PC-3 (cell line): ENCODE results near the gene LIN9. TPM values are rescaled to one million over a fixed set of nuclear protein-coding genes. Genes with fewer than 3 reads are reported as not detected.

Experiments
- ATAC-seq: fragments of 200-7000 bp; cut with Tn5 transposase; 2 replicates; pipeline ENCODE4 v1.9.1; 2020; ENCODE audit warnings: mild to moderate bottlenecking, moderate library complexity
- Bru-seq: library from RNA; stranded (reverse); fragments of 400-500 nt; gene quantifications from one replicate; lab custom pipeline; 2021; lab: Mats Ljungman, UMichigan
- BruChase-seq, 2 experiments: library from RNA; stranded (reverse); fragments of 400-500 nt; gene quantifications; one replicate each; lab custom pipeline; 2021; lab: Mats Ljungman, UMichigan
- BruUV-seq: library from RNA; stranded (reverse); fragments of 400-500 nt; replicated peaks from 2 replicates; lab custom pipeline; 2021; lab: Mats Ljungman, UMichigan
- CTCF ChIA-PET: fragments of 300-600 bp; sonication (Branson Sonifier 250); formaldehyde crosslinking; loops from one replicate; lab custom pipeline; 2022; ENCODE audit warnings: antibody characterized with exemption; lab: Charles Lee
- POLR2A ChIA-PET: fragments of 300-600 bp; sonication (Branson Sonifier 250); formaldehyde crosslinking; loops from one replicate; lab custom pipeline; 2022; ENCODE audit warnings: antibody characterized with exemption; ENCODE audit not compliant: unreplicated experiment; lab: Charles Lee
- DNase-seq: peaks from one replicate; pipeline ENCODE4 v3.0.0-alpha.2; 2015
- H2AFZ ChIP-seq: fragments of 300-600 bp; sonication (generic); 2 replicates; pipeline ENCODE4 v1.6.0; 2016; ENCODE audit warnings: antibody characterized with exemption, low read length
- H3F3A ChIP-seq: fragments of 300-600 bp; sonication (generic); one replicate; pipeline ENCODE4 v1.6.0; 2017; ENCODE audit warnings: antibody characterized with exemption, low read length, control low read depth, mild to moderate bottlenecking; ENCODE audit not compliant: unreplicated experiment
- H3K27ac ChIP-seq: fragments of 300-600 bp; sonication (generic); 2 replicates; pipeline ENCODE4 v1.5.1; 2016; ENCODE audit warnings: mild to moderate bottlenecking, low read length
- H3K27me3 ChIP-seq: fragments of 300-600 bp; sonication (generic); 2 replicates; pipeline ENCODE4 v1.6.1; 2016; ENCODE audit warnings: low read length, mixed read lengths
- H3K36me3 ChIP-seq: fragments of 300-600 bp; sonication (generic); 2 replicates; pipeline ENCODE4 v1.6.1; 2016; ENCODE audit warnings: low read depth, mixed run types, low read length, mixed read lengths
- H3K4me1 ChIP-seq: fragments of 300-600 bp; sonication (generic); 2 replicates; pipeline ENCODE4 v1.5.1; 2016; ENCODE audit warnings: low read length; ENCODE audit not compliant: insufficient read depth
- H3K4me2 ChIP-seq: fragments of 300-600 bp; sonication (generic); 2 replicates; pipeline ENCODE4 v1.6.0; 2016; ENCODE audit warnings: low read length
- H3K4me3 ChIP-seq: fragments of 300-600 bp; sonication (generic); 2 replicates; pipeline ENCODE4 v1.5.1; 2016; ENCODE audit warnings: mild to moderate bottlenecking, low read length, mixed read lengths
- H3K79me2 ChIP-seq: fragments of 300-600 bp; sonication (generic); 2 replicates; pipeline ENCODE4 v1.6.1; 2017; ENCODE audit warnings: low read length, mixed read lengths
- H3K9ac ChIP-seq: fragments of 300-600 bp; sonication (generic); 2 replicates; pipeline ENCODE4 v1.6.0; 2016; ENCODE audit warnings: mild to moderate bottlenecking, low read length
- H3K9me2 ChIP-seq: fragments of 300-600 bp; sonication (generic); replicated peaks from 2 replicates; pipeline ENCODE4 v1.6.1; 2016; ENCODE audit warnings: mixed run types, low read length, mixed read lengths
- H3K9me3 ChIP-seq: fragments of 300-600 bp; sonication (generic); 2 replicates; pipeline ENCODE4 v1.6.1; 2016; ENCODE audit warnings: low read length, mixed read lengths
- H4K20me1 ChIP-seq: fragments of 300-600 bp; sonication (generic); 2 replicates; pipeline ENCODE4 v1.6.1; 2016; ENCODE audit warnings: low read length, mixed read lengths
- EZH2 ChIP-seq: fragments of 300-600 bp; sonication (generic); IDR thresholded peaks from one replicate; pipeline ENCODE4 v1.6.1; 2017; ENCODE audit warnings: antibody characterized with exemption, mild to moderate bottlenecking, low read length; ENCODE audit not compliant: unreplicated experiment
- EZH2phosphoT487 ChIP-seq: fragments of 300-600 bp; sonication (generic); IDR thresholded peaks from 2 replicates; pipeline ENCODE4 v1.6.1; 2018; ENCODE audit warnings: mild to moderate bottlenecking, antibody characterized with exemption, low read length, borderline replicate concordance
- intact Hi-C: fragments of 100-400 bp; cut with micrococcal nuclease; formaldehyde crosslinking; loops from 2 replicates; pipeline ENCODE4 v1.9.0; 2023
- long read RNA-seq: library from polyadenylated mRNA; unstranded; transcript quantifications from one replicate; pipeline ENCODE4 v2.0.0, GENCODE V29; 2021; ENCODE audit not compliant: unreplicated experiment
- total RNA-seq: library from RNA; depleted of rRNA; stranded (reverse); fragments of >200 nt; gene quantifications from 2 replicates; pipeline ENCODE4 v1.2.3, GENCODE V29; 2014; rRNA removed
- TF ChIP-seq, protein P1 (sequence below): fragments of 300-600 bp; sonication (generic); conservative IDR thresholded peaks from 2 replicates; pipeline ENCODE4 v1.5.1; 2017; ENCODE audit warnings: antibody characterized with exemption, low read depth, mild to moderate bottlenecking, low read length

The LIN9 gene, protein sequence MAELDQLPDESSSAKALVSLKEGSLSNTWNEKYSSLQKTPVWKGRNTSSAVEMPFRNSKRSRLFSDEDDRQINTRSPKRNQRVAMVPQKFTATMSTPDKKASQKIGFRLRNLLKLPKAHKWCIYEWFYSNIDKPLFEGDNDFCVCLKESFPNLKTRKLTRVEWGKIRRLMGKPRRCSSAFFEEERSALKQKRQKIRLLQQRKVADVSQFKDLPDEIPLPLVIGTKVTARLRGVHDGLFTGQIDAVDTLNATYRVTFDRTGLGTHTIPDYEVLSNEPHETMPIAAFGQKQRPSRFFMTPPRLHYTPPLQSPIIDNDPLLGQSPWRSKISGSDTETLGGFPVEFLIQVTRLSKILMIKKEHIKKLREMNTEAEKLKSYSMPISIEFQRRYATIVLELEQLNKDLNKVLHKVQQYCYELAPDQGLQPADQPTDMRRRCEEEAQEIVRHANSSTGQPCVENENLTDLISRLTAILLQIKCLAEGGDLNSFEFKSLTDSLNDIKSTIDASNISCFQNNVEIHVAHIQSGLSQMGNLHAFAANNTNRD
- total RNA-seq (21.9 and 25.3 TPM in 2 replicates), Bru-seq, nascent RNA (percentile 76 among the genes with signal in this experiment), BruChase-seq, experiment 1, labeled RNA remaining after a 6-hour chase (percentile 66 among the genes with signal in this experiment), BruChase-seq, experiment 2, labeled RNA remaining after a 2-hour chase (percentile 61 among the genes with signal in this experiment)
- long read RNA-seq, transcript LIN9-201 (15 exons, 3,567 nt), result major isoform, 18 of 34 reads
- long read RNA-seq, transcript LIN9-204 (14 exons, 2,909 nt), result minor isoform, 8 of 34 reads
- long read RNA-seq, partial matches to known transcripts, result 3 of 34 reads
- long read RNA-seq, other reads (novel, unspliced or antisense), result 4 of 34 reads

DNA sequence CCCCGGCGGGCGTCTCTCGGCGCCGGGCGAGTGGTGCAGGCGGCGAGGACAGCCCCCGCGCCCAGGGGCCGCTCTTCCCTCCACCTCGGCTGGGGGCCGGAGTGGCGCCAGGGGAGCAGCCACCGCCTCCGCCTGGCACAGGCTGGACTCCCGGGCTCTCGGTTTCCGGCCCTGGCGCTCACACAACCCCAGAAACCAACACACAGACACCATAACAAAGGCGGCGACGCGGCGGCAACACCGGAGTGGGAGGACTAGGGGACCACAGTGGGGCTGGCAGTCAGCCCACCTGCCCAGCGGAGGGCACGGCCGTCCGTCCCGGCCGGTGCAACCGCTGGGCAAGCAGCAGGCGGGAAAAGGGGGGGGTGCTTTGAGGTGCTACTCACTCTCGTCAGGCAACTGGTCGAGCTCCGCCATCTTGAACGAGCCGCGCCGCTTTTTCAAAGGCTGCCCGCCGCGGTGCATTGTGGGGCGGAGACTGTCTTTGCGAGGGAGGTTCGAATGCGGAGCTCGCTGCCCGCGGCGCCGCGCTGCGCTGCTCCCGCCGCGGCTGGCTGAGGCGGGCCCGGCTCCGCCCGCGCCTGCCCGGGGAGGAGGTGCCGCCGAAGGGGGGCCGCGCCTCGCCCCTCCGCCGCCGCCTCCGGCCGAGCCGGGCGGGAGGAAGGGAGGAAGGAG lies at the start of gene LIN9:
TSS of gene LIN9 (minus strand) at position 442 of the 675 bp plus-strand sequence. CDS start at position 417, 25 bp downstream.
- H3K9ac ChIP-seq, result peak within 1 kb of the TSS; percentile 97
- H3K27ac ChIP-seq, result peak within 1 kb of the TSS; percentile 75
- ChIA-PET POLR2A (interaction anchor here (0.6 to 1.2 kb wide), 7 partner anchors 18 to 183 kb away, joined by 3 to 5 read pairs (median 4); partner anchors contain the start of gene PARP1), CTCF (interaction anchor here (0.6 to 2.7 kb wide), 2 partner anchors 9 to 24 kb away, joined by 10 to 15 read pairs; no protein-coding TSS in a partner anchor)
- intact Hi-C loops, result loop anchor here (5.0 kb wide), 2 partner anchors 98 to 122 kb away; partner anchors contain the start of genes ACBD3 and PARP1
- peaks cover 1% of the 10 kb centered on the region; the same call in 1 of the 2 replicates for H3K36me3 ChIP-seq
- no peaks in the 10 kb centered on the region for H3K9me3 ChIP-seq
- peak within 1 kb of the TSS; percentile 99 for H2AFZ ChIP-seq
- TF ChIP-seq EZH2 (no peak), EZH2phosphoT487 (no peak)
- TF ChIP-seq, protein P1, sequence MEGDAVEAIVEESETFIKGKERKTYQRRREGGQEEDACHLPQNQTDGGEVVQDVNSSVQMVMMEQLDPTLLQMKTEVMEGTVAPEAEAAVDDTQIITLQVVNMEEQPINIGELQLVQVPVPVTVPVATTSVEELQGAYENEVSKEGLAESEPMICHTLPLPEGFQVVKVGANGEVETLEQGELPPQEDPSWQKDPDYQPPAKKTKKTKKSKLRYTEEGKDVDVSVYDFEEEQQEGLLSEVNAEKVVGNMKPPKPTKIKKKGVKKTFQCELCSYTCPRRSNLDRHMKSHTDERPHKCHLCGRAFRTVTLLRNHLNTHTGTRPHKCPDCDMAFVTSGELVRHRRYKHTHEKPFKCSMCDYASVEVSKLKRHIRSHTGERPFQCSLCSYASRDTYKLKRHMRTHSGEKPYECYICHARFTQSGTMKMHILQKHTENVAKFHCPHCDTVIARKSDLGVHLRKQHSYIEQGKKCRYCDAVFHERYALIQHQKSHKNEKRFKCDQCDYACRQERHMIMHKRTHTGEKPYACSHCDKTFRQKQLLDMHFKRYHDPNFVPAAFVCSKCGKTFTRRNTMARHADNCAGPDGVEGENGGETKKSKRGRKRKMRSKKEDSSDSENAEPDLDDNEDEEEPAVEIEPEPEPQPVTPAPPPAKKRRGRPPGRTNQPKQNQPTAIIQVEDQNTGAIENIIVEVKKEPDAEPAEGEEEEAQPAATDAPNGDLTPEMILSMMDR, result no peak; the same call in 1 of the 2 replicates
- ATAC-seq (peak; percentile 82), DNase-seq (peak; percentile 99)
- no peaks in the 10 kb centered on the region for H3F3A ChIP-seq
- peaks cover 22% of the 10 kb centered on the region for H3K4me1 ChIP-seq
- no TSS peak for BruUV-seq
- no peaks in the 10 kb centered on the region for H4K20me1 ChIP-seq
- peak within 1 kb of the TSS; percentile 98 for H3K4me3 ChIP-seq
- H3K9me2 ChIP-seq, result no peaks in the 10 kb centered on the region
- no peaks in the 10 kb centered on the region for H3K27me3 ChIP-seq
- peak within 1 kb of the TSS; percentile 93 for H3K4me2 ChIP-seq
- H3K79me2 ChIP-seq, result peaks cover 51% of the 10 kb centered on the region

DNA sequence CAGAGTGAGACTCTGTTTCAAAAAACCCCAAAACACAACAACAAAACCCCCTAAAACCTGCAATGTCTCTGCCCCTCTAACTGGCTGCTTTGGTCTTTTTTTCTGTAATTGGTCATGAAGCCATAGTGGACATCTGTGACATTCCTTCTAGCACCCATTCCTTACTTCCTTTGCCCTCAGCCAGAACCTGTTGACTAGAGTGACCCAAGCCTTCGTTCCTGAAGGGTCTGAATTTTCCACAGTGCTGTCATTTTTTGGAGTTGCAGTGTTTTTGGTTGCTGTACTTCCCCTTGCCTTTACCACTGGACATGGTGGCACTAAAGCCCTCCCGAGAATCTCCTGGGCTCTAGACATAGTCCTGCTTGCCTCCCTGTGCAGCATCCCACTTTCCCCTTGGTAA lies 48.5 kb upstream of the LIN9 start:
- Histone ChIP-seq H3K4me3 (no peak overlapping the region), H3F3A (no peaks in the 10 kb centered on the region), H3K36me3 (peaks cover 48% of the 10 kb centered on the region), H3K4me2 (no peak overlapping the region), H4K20me1 (no peaks in the 10 kb centered on the region), H3K27me3 (no peaks in the 10 kb centered on the region), H3K9me2 (no peaks in the 10 kb centered on the region), H3K79me2 (no peaks in the 10 kb centered on the region), H3K9ac (no peak overlapping the region), H2AFZ (no peak overlapping the region), H3K9me3 (no peaks in the 10 kb centered on the region), H3K4me1 (no peaks in the 10 kb centered on the region), H3K27ac (no peak overlapping the region)
- ATAC-seq (no peak), DNase-seq (no peak)
- no peak for TF ChIP-seq EZH2
- no peak for TF ChIP-seq EZH2phosphoT487
- TF ChIP-seq, protein P1, result no peak
- ChIA-PET POLR2A (no interaction called here), CTCF (no interaction called here)
- intact Hi-C loops, result no loop called here
- no TSS peak for BruUV-seq
